ENCODE data around the gene R3HDM1. TPM values are rescaled to one million over a fixed set of nuclear protein-coding genes. Genes with fewer than 3 reads are reported as not detected.
"Not testable (repeated sequence)": the region's sequence is repeated elsewhere in the genome, so short reads cannot be mapped to it uniquely, and the experiment has no call there.

Gene R3HDM1
- total RNA-seq, 4 donors from 2014 or later = 9.7 to 17.5 (median 11.3) TPM

DNA sequence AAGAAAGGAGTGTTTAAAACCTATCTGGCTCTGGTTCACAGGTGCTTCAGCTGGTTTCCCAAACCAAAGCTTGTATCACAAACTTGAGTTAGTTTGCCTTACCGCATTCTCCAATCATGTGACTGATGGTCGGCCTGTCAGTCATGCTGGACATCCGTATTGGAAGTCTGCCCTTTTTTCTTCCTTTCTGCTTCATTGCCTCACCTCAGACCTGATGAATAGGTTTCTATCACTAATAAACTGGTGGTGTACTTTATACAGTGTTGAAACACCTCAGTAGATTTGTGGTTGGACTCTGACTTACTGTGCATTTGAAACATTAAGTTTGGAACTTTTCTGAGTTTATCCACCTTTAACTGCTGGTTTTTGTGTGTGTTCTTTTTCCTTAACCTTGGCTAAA, 84.1 kb downstream of the R3HDM1 start:
- 93% methylated on average over 3 of the region's 3 CpGs for WGBS, 2 donors
- DNase-seq (ENCODE audit: low spot score in 2 of 2) = no peak
- TF ChIP-seq POLR2A (IDR thresholded peaks at IDR 0.05) (no peak), CTCF (IDR thresholded peaks at IDR 0.05) (no peak)
- intact Hi-C loops (cut with DNase I; ENCODE audit: low total_unique reads) = no loop called here
- H3K4me3 ChIP-seq (ENCODE audit: low read depth, poor library complexity, severe bottlenecking) = no peak overlapping the region

DNA sequence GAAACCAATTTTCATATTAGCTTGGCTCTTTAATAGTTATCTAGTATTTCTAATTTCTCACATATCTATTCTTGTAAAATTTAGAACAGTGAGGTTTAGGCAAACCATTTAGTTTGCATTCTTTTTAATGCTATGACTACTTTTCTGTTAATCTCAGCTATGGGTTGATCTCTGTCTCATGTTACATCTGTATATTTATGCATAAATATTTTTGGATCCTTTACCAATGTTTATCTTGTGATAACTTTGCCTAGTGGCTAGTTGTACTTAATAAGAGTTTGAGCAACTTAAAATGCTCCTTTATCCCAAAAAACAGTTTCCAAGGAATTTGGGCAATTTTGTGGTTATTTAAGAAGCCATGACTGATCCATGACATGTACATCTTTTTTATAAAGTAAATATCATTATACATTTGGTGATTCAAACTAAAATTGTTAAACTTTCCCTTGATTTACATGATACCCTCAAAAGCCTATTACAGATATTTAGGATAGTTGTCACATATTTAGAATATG, 86.3 kb downstream of the R3HDM1 start:
- DNase-seq (ENCODE audit: low spot score in 2 of 2) = no peak
- H3K4me3 ChIP-seq (ENCODE audit: low read depth, poor library complexity, severe bottlenecking) = no peak overlapping the region
- intact Hi-C loops (cut with DNase I; ENCODE audit: low total_unique reads) = no loop called here
- TF ChIP-seq POLR2A (IDR thresholded peaks at IDR 0.05) = no peak
- no peak for TF ChIP-seq CTCF (IDR thresholded peaks at IDR 0.05)

- 91 to 95% methylated on average over 1 of the region's 1 CpG for WGBS, 2 donors
- TF ChIP-seq CTCF (IDR thresholded peaks at IDR 0.05) = no peak
- intact Hi-C loops (cut with DNase I; ENCODE audit: low total_unique reads) = no loop called here
- no peak for DNase-seq (ENCODE audit: low spot score in 2 of 2)
- no peak overlapping the region for H3K4me3 ChIP-seq (ENCODE audit: low read depth, poor library complexity, severe bottlenecking)
Measured at GRCh38 chr2:135620198-135620597, 88.9 kb downstream of the R3HDM1 start.

- no peak for DNase-seq (ENCODE audit: low spot score in 2 of 2)
- intact Hi-C loops (cut with DNase I; ENCODE audit: low total_unique reads) = no loop called here
- no peak for TF ChIP-seq POLR2A (IDR thresholded peaks at IDR 0.05)
- TF ChIP-seq CTCF (IDR thresholded peaks at IDR 0.05) = no peak
Measured at GRCh38 chr2:135629520-135629919, 98.2 kb downstream of the R3HDM1 start.

GRCh38 chr2:135630034-135630433, 98.8 kb downstream of the R3HDM1 start:
- H3K4me3 ChIP-seq (ENCODE audit: low read depth, poor library complexity, severe bottlenecking); DNase-seq (ENCODE audit: low spot score in 2 of 2); intact Hi-C loops (cut with DNase I; ENCODE audit: low total_unique reads): not testable (repeated sequence)
- 93 to 95% methylated on average over 8 of the region's 8 CpGs for WGBS, 2 donors

More at GRCh38 chr2:135629520-135629919, 98.2 kb downstream of the R3HDM1 start:
- H3K4me3 ChIP-seq (ENCODE audit: low read depth, poor library complexity, severe bottlenecking) = no peak overlapping the region

DNA sequence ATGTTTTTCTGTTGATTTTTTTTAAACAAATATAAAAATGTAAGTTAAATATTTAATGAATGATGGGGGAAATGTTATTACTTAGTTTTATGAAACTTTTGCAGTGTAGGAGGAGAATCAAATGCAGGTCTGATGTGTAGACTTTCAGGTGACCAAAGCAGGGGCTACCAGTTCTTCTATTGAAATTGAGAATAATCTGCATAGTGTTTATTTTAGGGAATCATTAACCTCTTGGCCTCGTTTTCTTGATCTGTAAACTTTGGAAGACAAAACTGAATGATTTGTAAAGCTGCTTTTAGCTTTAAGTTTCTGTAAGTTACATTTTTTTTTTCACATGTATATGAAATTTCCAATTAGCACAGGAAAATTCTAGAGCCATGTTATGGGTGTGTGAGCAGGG, 99.2 kb downstream of the R3HDM1 start:
- TF ChIP-seq POLR2A (IDR thresholded peaks at IDR 0.05) (no peak), CTCF (IDR thresholded peaks at IDR 0.05) (no peak)
- intact Hi-C loops (cut with DNase I; ENCODE audit: low total_unique reads) = no loop called here
- H3K4me3 ChIP-seq (ENCODE audit: low read depth, poor library complexity, severe bottlenecking) = no peak overlapping the region
- no peak for DNase-seq (ENCODE audit: low spot score in 2 of 2)
- WGBS, 2 donors = 88 to 89% methylated on average over 1 of the region's 1 CpG

All from lower leg skin (tissue), 4 donors.